Loucy (cell line): ENCODE measurements around the gene KIAA0319L.

Experiments used
- H2AFZ ChIP-seq: fragments of 200-600 bp; sonication (generic); 2 replicates; pipeline ENCODE4 v1.6.0; 2016; ENCODE audit warnings: antibody characterized with exemption, mild to moderate bottlenecking, low read length, moderate library complexity
- H3F3A ChIP-seq: fragments of 200-600 bp; 2 replicates; pipeline ENCODE4 v1.6.0; 2016; ENCODE audit warnings: antibody characterized with exemption, low read depth, mild to moderate bottlenecking
- H3K27me3 ChIP-seq: fragments of 200-600 bp; sonication (generic); 2 replicates; pipeline ENCODE4 v1.6.1; 2014; ENCODE audit warnings: low read length, mild to moderate bottlenecking; ENCODE audit not compliant: insufficient read depth, poor library complexity, severe bottlenecking
- H3K36me3 ChIP-seq: fragments of 200-600 bp; sonication (generic); 2 replicates; pipeline ENCODE4 v1.6.1; 2016; ENCODE audit warnings: low read length; ENCODE audit not compliant: insufficient read depth
- H3K4me1 ChIP-seq: fragments of 200-600 bp; sonication (generic); 2 replicates; pipeline ENCODE4 v1.5.1; 2014; ENCODE audit warnings: low read length, mild to moderate bottlenecking; ENCODE audit not compliant: insufficient read depth, poor library complexity, severe bottlenecking
- H3K4me2 ChIP-seq: fragments of 200-600 bp; sonication (generic); 2 replicates; pipeline ENCODE4 v1.6.0; 2014; ENCODE audit warnings: antibody characterized with exemption, low read length, low read depth, mild to moderate bottlenecking; ENCODE audit not compliant: poor library complexity, severe bottlenecking
- H3K4me3 ChIP-seq: fragments of 200-600 bp; sonication (generic); 2 replicates; pipeline ENCODE4 v1.5.1; 2014; ENCODE audit warnings: low read length, mild to moderate bottlenecking, mixed read lengths; ENCODE audit not compliant: poor library complexity, severe bottlenecking
- H3K79me2 ChIP-seq: fragments of 200-600 bp; sonication (generic); 2 replicates; pipeline ENCODE4 v1.6.1; 2014; ENCODE audit warnings: low read length; ENCODE audit not compliant: insufficient read depth
- H3K9ac ChIP-seq: fragments of 200-600 bp; sonication (generic); 2 replicates; pipeline ENCODE4 v1.6.0; 2014; ENCODE audit warnings: mild to moderate bottlenecking, low read depth, low read length, moderate library complexity; ENCODE audit not compliant: poor library complexity, severe bottlenecking
- H3K9me2 ChIP-seq: fragments of 200-600 bp; sonication (generic); replicated peaks from 2 replicates; pipeline ENCODE4 v1.6.1; 2016; ENCODE audit warnings: low read depth, low read length, mixed read lengths
- H3K9me3 ChIP-seq: fragments of 200-600 bp; sonication (generic); 2 replicates; pipeline ENCODE4 v1.6.1; 2014; ENCODE audit warnings: mild to moderate bottlenecking, antibody characterized with exemption, low read length, low read depth; ENCODE audit not compliant: insufficient read depth
- H4K20me1 ChIP-seq: fragments of 200-600 bp; sonication (generic); 2 replicates; pipeline ENCODE4 v1.6.0; 2014; ENCODE audit warnings: antibody characterized with exemption, low read length, mild to moderate bottlenecking; ENCODE audit not compliant: insufficient read depth, poor library complexity, severe bottlenecking
- EZH2phosphoT487 ChIP-seq: fragments of 200-600 bp; IDR thresholded peaks from 2 replicates; pipeline ENCODE4 v1.6.1; 2018; ENCODE audit warnings: antibody characterized with exemption, mild to moderate bottlenecking, moderate library complexity, borderline replicate concordance
- TF ChIP-seq, protein P1 (sequence below): fragments of 200-600 bp; sonication (generic); conservative IDR thresholded peaks from 2 replicates; pipeline ENCODE4 v1.5.1; 2014; ENCODE audit warnings: mild to moderate bottlenecking, antibody characterized with exemption, low read length

KIAA0319L gene

GRCh38 chr1:35555601-35556477, 1.4 kb downstream of the KIAA0319L start:
- Histone ChIP-seq H3K79me2 (peaks cover 54% of the 10 kb centered on the region), H4K20me1 (peaks cover 18% of the 10 kb centered on the region), H3K27me3 (no peaks in the 10 kb centered on the region), H3K9me3 (no peaks in the 10 kb centered on the region), H3K9me2 (no peaks in the 10 kb centered on the region), H3K4me1 (peaks cover 34% of the 10 kb centered on the region), H3K36me3 (peaks cover 5% of the 10 kb centered on the region; the same call in 1 of the 2 replicates), H2AFZ (no peak overlapping the region), H3K4me3 (peak overlapping the region; percentile 81), H3K9ac (peak overlapping the region; percentile 86), H3K4me2 (peak overlapping the region; percentile 88), H3F3A (no peaks in the 10 kb centered on the region)
- TF ChIP-seq, protein P1, sequence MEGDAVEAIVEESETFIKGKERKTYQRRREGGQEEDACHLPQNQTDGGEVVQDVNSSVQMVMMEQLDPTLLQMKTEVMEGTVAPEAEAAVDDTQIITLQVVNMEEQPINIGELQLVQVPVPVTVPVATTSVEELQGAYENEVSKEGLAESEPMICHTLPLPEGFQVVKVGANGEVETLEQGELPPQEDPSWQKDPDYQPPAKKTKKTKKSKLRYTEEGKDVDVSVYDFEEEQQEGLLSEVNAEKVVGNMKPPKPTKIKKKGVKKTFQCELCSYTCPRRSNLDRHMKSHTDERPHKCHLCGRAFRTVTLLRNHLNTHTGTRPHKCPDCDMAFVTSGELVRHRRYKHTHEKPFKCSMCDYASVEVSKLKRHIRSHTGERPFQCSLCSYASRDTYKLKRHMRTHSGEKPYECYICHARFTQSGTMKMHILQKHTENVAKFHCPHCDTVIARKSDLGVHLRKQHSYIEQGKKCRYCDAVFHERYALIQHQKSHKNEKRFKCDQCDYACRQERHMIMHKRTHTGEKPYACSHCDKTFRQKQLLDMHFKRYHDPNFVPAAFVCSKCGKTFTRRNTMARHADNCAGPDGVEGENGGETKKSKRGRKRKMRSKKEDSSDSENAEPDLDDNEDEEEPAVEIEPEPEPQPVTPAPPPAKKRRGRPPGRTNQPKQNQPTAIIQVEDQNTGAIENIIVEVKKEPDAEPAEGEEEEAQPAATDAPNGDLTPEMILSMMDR: no peak
- TF ChIP-seq EZH2phosphoT487: no peak

- H2AFZ ChIP-seq: no peak overlapping the region
- H3K36me3 ChIP-seq: peaks cover 5% of the 10 kb centered on the region; the same call in 1 of the 2 replicates
- peaks cover 18% of the 10 kb centered on the region for H4K20me1 ChIP-seq
- peak overlapping the region; percentile 34 for H3K9ac ChIP-seq
- H3K4me1 ChIP-seq: peaks cover 34% of the 10 kb centered on the region
- no peaks in the 10 kb centered on the region for H3K9me2 ChIP-seq
- no peaks in the 10 kb centered on the region for H3K27me3 ChIP-seq
- peaks cover 52% of the 10 kb centered on the region for H3K79me2 ChIP-seq
- peak overlapping the region; percentile 88 for H3K4me2 ChIP-seq
- TF ChIP-seq, protein P1: no peak
- no peak for TF ChIP-seq EZH2phosphoT487
- H3F3A ChIP-seq: no peaks in the 10 kb centered on the region
- H3K4me3 ChIP-seq: peak overlapping the region; percentile 81
- no peaks in the 10 kb centered on the region for H3K9me3 ChIP-seq
These were observed 2.0 kb downstream of the KIAA0319L start for GRCh38 chr1:35555212-35555584.

DNA sequence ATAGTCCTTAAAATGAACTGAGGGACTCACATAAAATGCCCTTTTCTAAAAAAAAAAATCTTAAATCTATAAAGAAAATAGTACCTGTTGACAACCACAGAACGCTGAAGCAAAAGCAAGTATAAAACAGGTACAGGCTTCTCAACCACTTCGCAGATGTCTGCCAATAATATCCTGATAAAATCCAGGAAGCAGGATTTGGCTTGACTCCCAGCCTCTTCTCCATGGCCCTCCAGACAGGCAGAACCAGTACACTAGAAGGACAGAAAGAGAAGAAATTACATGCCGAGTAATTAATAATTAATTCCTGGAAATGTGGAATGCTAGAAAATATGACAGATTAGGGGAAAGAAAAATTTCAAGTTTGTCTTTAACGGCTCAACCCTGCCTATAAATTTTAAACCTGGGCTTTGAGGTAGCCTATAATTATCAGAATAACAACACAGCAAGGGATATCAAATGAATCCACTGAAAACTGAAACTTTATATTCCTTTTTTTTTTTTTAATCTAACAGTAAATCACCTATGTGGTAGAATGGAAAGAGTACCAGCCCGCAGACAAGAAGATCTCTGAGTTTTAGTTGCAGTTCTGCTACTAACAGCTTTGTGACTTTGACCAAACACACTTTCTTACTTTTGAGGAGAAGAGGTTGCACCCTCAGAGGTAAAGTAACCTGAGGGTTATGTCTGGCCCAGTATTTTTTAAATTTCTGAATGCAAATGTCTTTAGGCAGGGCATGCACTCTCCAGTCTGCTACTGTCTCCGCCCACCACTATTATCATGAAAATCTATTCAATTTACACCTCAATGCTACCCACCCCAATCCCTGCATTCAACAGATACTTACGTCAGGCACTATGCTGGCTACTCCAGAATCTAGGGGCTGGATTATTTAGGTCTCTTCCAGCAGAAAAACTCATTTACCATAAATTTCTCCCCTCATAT, 2.7 kb downstream of the KIAA0319L start:
- Histone ChIP-seq H3F3A (no peaks in the 10 kb centered on the region), H4K20me1 (peaks cover 18% of the 10 kb centered on the region), H3K9ac (peak overlapping the region; percentile 34), H3K27me3 (no peaks in the 10 kb centered on the region), H2AFZ (no peak overlapping the region), H3K4me1 (peaks cover 40% of the 10 kb centered on the region), H3K4me3 (peak overlapping the region; percentile 81), H3K9me3 (no peaks in the 10 kb centered on the region), H3K4me2 (peak overlapping the region; percentile 88), H3K36me3 (peaks cover 5% of the 10 kb centered on the region; the same call in 1 of the 2 replicates), H3K79me2 (peaks cover 56% of the 10 kb centered on the region), H3K9me2 (no peaks in the 10 kb centered on the region)
- TF ChIP-seq, protein P1: no peak
- no peak for TF ChIP-seq EZH2phosphoT487
